Upper lobe of left lung (tissue), 4 donors: ENCODE data around the gene CADM3.

ENCODE experiments used
- POLR2A ChIP-seq, 4 donors: fragments of 450-650 bp; IDR thresholded peaks; one replicate each; pipeline ENCODE4 v1.5.1; 2016 to 2017; ENCODE audit warnings: antibody characterized with exemption in 4 of 4, mild to moderate bottlenecking in 2 of 4
- TF ChIP-seq, protein P1 (sequence below), 6 experiments: fragments of 450-650 bp in 4 of 6; fragments of 200-600 bp in 2 of 6; sonication (generic) in 2 of 6; IDR thresholded peaks; one replicate each; pipeline ENCODE4 v1.5.1; 2016 to 2019; ENCODE audit warnings: antibody characterized with exemption in 6 of 6

DNA sequence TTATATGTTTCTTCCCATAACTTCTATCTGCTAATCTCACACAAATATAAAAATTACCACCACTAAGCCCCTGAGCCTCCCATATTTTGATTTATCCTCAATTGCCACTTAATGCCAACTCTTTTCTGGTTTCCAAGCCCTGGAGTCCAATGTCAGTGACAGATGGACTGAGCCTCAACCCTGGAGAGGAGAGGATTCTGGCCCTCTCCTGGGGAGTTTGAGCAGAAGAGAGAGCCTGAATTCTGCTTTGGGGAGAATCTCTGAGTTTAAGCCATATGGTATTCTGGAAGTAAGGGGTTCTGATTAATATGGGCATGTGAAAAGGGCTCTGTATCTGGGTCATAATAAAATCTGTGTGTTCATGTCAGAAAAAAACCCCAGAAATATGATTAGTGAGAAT is 8.5 kb downstream of the CADM3 start:
- TF ChIP-seq, protein P1, sequence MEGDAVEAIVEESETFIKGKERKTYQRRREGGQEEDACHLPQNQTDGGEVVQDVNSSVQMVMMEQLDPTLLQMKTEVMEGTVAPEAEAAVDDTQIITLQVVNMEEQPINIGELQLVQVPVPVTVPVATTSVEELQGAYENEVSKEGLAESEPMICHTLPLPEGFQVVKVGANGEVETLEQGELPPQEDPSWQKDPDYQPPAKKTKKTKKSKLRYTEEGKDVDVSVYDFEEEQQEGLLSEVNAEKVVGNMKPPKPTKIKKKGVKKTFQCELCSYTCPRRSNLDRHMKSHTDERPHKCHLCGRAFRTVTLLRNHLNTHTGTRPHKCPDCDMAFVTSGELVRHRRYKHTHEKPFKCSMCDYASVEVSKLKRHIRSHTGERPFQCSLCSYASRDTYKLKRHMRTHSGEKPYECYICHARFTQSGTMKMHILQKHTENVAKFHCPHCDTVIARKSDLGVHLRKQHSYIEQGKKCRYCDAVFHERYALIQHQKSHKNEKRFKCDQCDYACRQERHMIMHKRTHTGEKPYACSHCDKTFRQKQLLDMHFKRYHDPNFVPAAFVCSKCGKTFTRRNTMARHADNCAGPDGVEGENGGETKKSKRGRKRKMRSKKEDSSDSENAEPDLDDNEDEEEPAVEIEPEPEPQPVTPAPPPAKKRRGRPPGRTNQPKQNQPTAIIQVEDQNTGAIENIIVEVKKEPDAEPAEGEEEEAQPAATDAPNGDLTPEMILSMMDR (IDR thresholded peaks at IDR 0.05): no peak
- TF ChIP-seq POLR2A (IDR thresholded peaks at IDR 0.05): no peak
